ENCODE results near the gene WIPF1.

The WIPF1 gene

GRCh38 chr2:174618179-174618578 lies 20.6 kb upstream of the WIPF1 start:
- no peak for DNase-seq (ENCODE audit: low read depth)

- DNase-seq (ENCODE audit: low read depth), result no peak
Observed at GRCh38 chr2:174617718-174618117, 20.1 kb upstream of the WIPF1 start.

GRCh38 chr2:174617120-174617519 lies 19.5 kb upstream of the WIPF1 start:
- DNase-seq (ENCODE audit: low read depth), result no peak

GRCh38 chr2:174615871-174616436 lies 18.4 kb upstream of the WIPF1 start:
- no peak for DNase-seq (ENCODE audit: low read depth)

- no peak for DNase-seq (ENCODE audit: low read depth)
Observed at GRCh38 chr2:174614261-174614660, 16.7 kb upstream of the WIPF1 start.

GRCh38 chr2:174613531-174613930 lies 15.9 kb upstream of the WIPF1 start:
- no peak for DNase-seq (ENCODE audit: low read depth)

GRCh38 chr2:174612970-174613369 lies 15.4 kb upstream of the WIPF1 start:
- DNase-seq (ENCODE audit: low read depth), result no peak

- no peak for DNase-seq (ENCODE audit: low read depth)
Observed at GRCh38 chr2:174611854-174612253, 14.2 kb upstream of the WIPF1 start.

GRCh38 chr2:174611006-174611405 lies 13.4 kb upstream of the WIPF1 start:
- no peak for DNase-seq (ENCODE audit: low read depth)

- DNase-seq (ENCODE audit: low read depth), result no peak
Observed at GRCh38 chr2:174610243-174610995, 12.8 kb upstream of the WIPF1 start.

GRCh38 chr2:174609261-174609660 lies 11.7 kb upstream of the WIPF1 start:
- DNase-seq (ENCODE audit: low read depth), result no peak

- no peak for DNase-seq (ENCODE audit: low read depth)
Observed at GRCh38 chr2:174608866-174609214, 11.2 kb upstream of the WIPF1 start.

- DNase-seq (ENCODE audit: low read depth), result no peak
Observed at GRCh38 chr2:174607989-174608865, 10.6 kb upstream of the WIPF1 start.

- no peak for DNase-seq (ENCODE audit: low read depth)
Observed at GRCh38 chr2:174607584-174607983, 10.0 kb upstream of the WIPF1 start.

- DNase-seq (ENCODE audit: low read depth), result no peak
Observed at GRCh38 chr2:174606336-174606735, 8.7 kb upstream of the WIPF1 start.

- no peak for DNase-seq (ENCODE audit: low read depth)
Observed at GRCh38 chr2:174605687-174606086, 8.1 kb upstream of the WIPF1 start.

GRCh38 chr2:174603280-174603679 lies 5.7 kb upstream of the WIPF1 start:
- no peak for DNase-seq (ENCODE audit: low read depth)

- no peak for DNase-seq (ENCODE audit: low read depth)
Observed at GRCh38 chr2:174602745-174603144, 5.1 kb upstream of the WIPF1 start.

- no peak for DNase-seq (ENCODE audit: low read depth)
Observed at GRCh38 chr2:174600349-174600748, 2.7 kb upstream of the WIPF1 start.

- no peak for DNase-seq (ENCODE audit: low read depth)
Observed at GRCh38 chr2:174599310-174599921, 1.8 kb upstream of the WIPF1 start.

- no peak for DNase-seq (ENCODE audit: low read depth)
Observed at GRCh38 chr2:174597009-174597344, 627 bp downstream of the WIPF1 start.

- DNase-seq (ENCODE audit: low read depth), result no peak
Observed at GRCh38 chr2:174595891-174596397, 1.7 kb downstream of the WIPF1 start.
